ENCODE results near the gene TADA2B.

Gene TADA2B, protein sequence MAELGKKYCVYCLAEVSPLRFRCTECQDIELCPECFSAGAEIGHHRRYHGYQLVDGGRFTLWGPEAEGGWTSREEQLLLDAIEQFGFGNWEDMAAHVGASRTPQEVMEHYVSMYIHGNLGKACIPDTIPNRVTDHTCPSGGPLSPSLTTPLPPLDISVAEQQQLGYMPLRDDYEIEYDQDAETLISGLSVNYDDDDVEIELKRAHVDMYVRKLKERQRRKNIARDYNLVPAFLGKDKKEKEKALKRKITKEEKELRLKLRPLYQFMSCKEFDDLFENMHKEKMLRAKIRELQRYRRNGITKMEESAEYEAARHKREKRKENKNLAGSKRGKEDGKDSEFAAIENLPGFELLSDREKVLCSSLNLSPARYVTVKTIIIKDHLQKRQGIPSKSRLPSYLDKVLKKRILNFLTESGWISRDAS

GRCh38 chr4:7043284-7044136 lies at the start of gene TADA2B:
Gene TADA2B, plus strand, starts transcription at chr4:7043372. Its CDS starts 208 bp downstream, at chr4:7043580.
- peak within 1 kb of the TSS; percentile 97 for H3K9ac ChIP-seq (ENCODE audit: low read length)
- peak within 1 kb of the TSS; percentile 90 for H2AFZ ChIP-seq (ENCODE audit: low read depth, low read length)
- peaks cover 50% of the 10 kb centered on the region for H3K79me2 ChIP-seq (ENCODE audit: low read length)
- H3K4me1 ChIP-seq (ENCODE audit: low read length), result peaks cover 22% of the 10 kb centered on the region
- TF ChIP-seq CTCF (IDR thresholded peaks at IDR 0.05; ENCODE audit: low read depth, low read length) (no peak), EZH2phosphoT487 (IDR thresholded peaks at IDR 0.05; ENCODE audit: low read depth) (no peak)
- H3K9me3 ChIP-seq (ENCODE audit: insufficient read depth, low read length), result no peaks in the 10 kb centered on the region
- H3K4me3 ChIP-seq (ENCODE audit: low read length), result peak within 1 kb of the TSS; percentile 99
- peak within 1 kb of the TSS; percentile 59 for H3K27ac ChIP-seq (ENCODE audit: low read length)
- peak within 1 kb of the TSS; percentile 91 for H3K4me2 ChIP-seq (ENCODE audit: low read length)
- peaks cover 7% of the 10 kb centered on the region for H3K36me3 ChIP-seq (replicated peaks; ENCODE audit: low read depth, low read length)
- H4K20me1 ChIP-seq (ENCODE audit: insufficient read depth, low read length), result peaks cover 34% of the 10 kb centered on the region
- H3K27me3 ChIP-seq (ENCODE audit: low read depth, low read length), result no peaks in the 10 kb centered on the region

GRCh38 chr4:6996481-6996880 lies 46.7 kb upstream of the TADA2B start:
- no peaks in the 10 kb centered on the region for H3K27me3 ChIP-seq (ENCODE audit: low read depth, low read length)
- H3K4me1 ChIP-seq (ENCODE audit: low read length), result no peaks in the 10 kb centered on the region
- no peak overlapping the region for H3K9ac ChIP-seq (ENCODE audit: low read length)
- no peak overlapping the region for H3K4me3 ChIP-seq (ENCODE audit: low read length)
- peaks cover 47% of the 10 kb centered on the region for H3K36me3 ChIP-seq (replicated peaks; ENCODE audit: low read depth, low read length)
- no peak overlapping the region for H3K27ac ChIP-seq (ENCODE audit: low read length)
- no peak overlapping the region for H2AFZ ChIP-seq (ENCODE audit: low read depth, low read length)
- H3K79me2 ChIP-seq (ENCODE audit: low read length), result peaks cover 19% of the 10 kb centered on the region
- no peak for TF ChIP-seq EZH2phosphoT487 (IDR thresholded peaks at IDR 0.05; ENCODE audit: low read depth)
- TF ChIP-seq CTCF (IDR thresholded peaks at IDR 0.05; ENCODE audit: low read depth, low read length), result no peak
- H3K9me3 ChIP-seq (ENCODE audit: insufficient read depth, low read length), result no peaks in the 10 kb centered on the region
- H4K20me1 ChIP-seq (ENCODE audit: insufficient read depth, low read length), result no peaks in the 10 kb centered on the region
- no peak overlapping the region for H3K4me2 ChIP-seq (ENCODE audit: low read length)

DNA sequence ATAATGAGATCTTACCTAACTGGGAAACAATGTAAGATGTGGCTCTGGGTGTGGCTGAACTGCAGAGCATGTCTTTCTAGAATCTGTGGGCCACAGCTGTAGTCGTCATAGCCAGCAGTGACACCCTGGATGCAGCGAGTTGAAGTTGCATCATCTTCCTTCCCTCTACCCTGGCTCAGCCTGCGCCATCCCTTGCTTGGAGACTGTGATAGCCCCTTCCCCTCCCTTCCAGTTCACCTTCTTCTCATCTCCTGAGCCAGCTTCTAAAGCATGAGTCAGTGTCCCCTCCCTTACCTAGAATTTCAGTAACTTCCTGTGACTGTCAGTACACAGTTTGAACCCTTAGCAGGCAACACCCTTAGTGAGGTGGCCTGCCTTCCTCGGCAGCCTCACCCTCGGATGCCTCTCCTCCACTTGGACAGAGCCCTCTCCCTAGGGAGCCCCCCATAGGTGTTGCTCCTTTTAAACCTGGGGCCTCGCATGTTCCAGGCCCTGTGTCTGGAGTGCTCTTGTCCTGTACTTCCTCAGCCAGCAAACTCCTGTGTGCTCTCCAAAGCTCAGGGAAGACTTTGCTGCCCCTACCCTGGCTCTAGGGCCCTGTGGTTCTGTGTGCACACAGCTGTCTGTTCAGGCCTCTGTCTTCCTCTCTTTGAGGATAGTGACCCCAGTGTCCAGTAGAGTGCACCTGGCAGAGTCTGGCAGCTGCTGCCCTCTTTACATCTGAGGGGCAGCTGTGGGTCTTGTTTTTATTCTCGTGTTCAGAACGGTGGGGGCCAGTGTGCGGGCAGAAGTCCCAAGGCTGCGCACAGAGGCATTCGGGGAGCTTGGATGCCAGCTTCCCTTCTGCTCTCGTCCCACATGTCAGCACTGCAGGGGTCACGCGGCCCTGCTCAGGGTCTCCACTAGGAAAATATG lies 43.7 kb upstream of the TADA2B start:
- H3K27ac ChIP-seq (ENCODE audit: low read length), result no peak overlapping the region
- H3K4me2 ChIP-seq (ENCODE audit: low read length), result no peak overlapping the region
- H3K9ac ChIP-seq (ENCODE audit: low read length), result no peak overlapping the region
- no peaks in the 10 kb centered on the region for H3K9me3 ChIP-seq (ENCODE audit: insufficient read depth, low read length)
- H3K36me3 ChIP-seq (replicated peaks; ENCODE audit: low read depth, low read length), result peaks cover 57% of the 10 kb centered on the region
- no peaks in the 10 kb centered on the region for H4K20me1 ChIP-seq (ENCODE audit: insufficient read depth, low read length)
- H3K27me3 ChIP-seq (ENCODE audit: low read depth, low read length), result no peaks in the 10 kb centered on the region
- no peak for TF ChIP-seq CTCF (IDR thresholded peaks at IDR 0.05; ENCODE audit: low read depth, low read length)
- no peak for TF ChIP-seq EZH2phosphoT487 (IDR thresholded peaks at IDR 0.05; ENCODE audit: low read depth)
- no peaks in the 10 kb centered on the region for H3K79me2 ChIP-seq (ENCODE audit: low read length)
- no peaks in the 10 kb centered on the region for H3K4me1 ChIP-seq (ENCODE audit: low read length)
- H3K4me3 ChIP-seq (ENCODE audit: low read length), result no peak overlapping the region
- H2AFZ ChIP-seq (ENCODE audit: low read depth, low read length), result no peak overlapping the region
